Endothelial cell of hepatic sinusoid (primary cell): ENCODE measurements around the gene ZNF512B.

Experiments
- in situ Hi-C: cut with HindIII; loops from 2 replicates; pipeline ENCODE4 v1.10.0; 2017; ENCODE audit warnings: low sequenced_read_pairs

The ZNF512B gene

GRCh38 chr20:63951398-63952209 is 18.1 kb downstream of the ZNF512B start:
- in situ Hi-C loops: no loop called here

GRCh38 chr20:63950701-63951397 is 18.9 kb downstream of the ZNF512B start:
- in situ Hi-C loops: no loop called here

- in situ Hi-C loops: no loop called here
Measured at GRCh38 chr20:63947638-63948456, 21.9 kb downstream of the ZNF512B start.

GRCh38 chr20:63946986-63947637 is 22.6 kb downstream of the ZNF512B start:
- in situ Hi-C loops: no loop called here

- in situ Hi-C loops: no loop called here
Measured at GRCh38 chr20:63945921-63946920, 23.5 kb downstream of the ZNF512B start.

GRCh38 chr20:63945031-63945658 is 24.6 kb downstream of the ZNF512B start:
- in situ Hi-C loops: no loop called here

- in situ Hi-C loops: loop anchor here (5.0 kb wide), 1 partner anchor 47 kb away; the partner anchor contains the start of gene DNAJC5
Measured at GRCh38 chr20:63944078-63944941, 25.4 kb downstream of the ZNF512B start.

- in situ Hi-C loops: loop anchor here (5.0 kb wide), 1 partner anchor 46 kb away; the partner anchor contains the start of gene DNAJC5
Measured at GRCh38 chr20:63943808-63944077, 26.0 kb downstream of the ZNF512B start.

- in situ Hi-C loops: loop anchor here (5.0 kb wide), 1 partner anchor 46 kb away; the partner anchor contains the start of gene DNAJC5
Measured at GRCh38 chr20:63942969-63943807, 26.5 kb downstream of the ZNF512B start.

GRCh38 chr20:63942250-63942951 is 27.3 kb downstream of the ZNF512B start:
- in situ Hi-C loops: loop anchor here (5.0 kb wide), 1 partner anchor 45 kb away; the partner anchor contains the start of gene DNAJC5

- in situ Hi-C loops: loop anchor here (5.0 kb wide), 1 partner anchor 44 kb away; the partner anchor contains the start of gene DNAJC5
Measured at GRCh38 chr20:63941282-63942081, 28.2 kb downstream of the ZNF512B start.

GRCh38 chr20:63940472-63941266 is 29.1 kb downstream of the ZNF512B start:
- in situ Hi-C loops: loop anchor here (5.0 kb wide), 1 partner anchor 43 kb away; the partner anchor contains the start of gene DNAJC5

- in situ Hi-C loops: loop anchor here (5.0 kb wide), 1 partner anchor 43 kb away; the partner anchor contains the start of gene DNAJC5
Measured at GRCh38 chr20:63940071-63940471, 29.7 kb downstream of the ZNF512B start.

- in situ Hi-C loops: no loop called here
Measured at GRCh38 chr20:63939061-63939935, 30.4 kb downstream of the ZNF512B start.
